ENCODE results near the gene APLP1. TPM values are rescaled to one million over a fixed set of nuclear protein-coding genes. Genes with fewer than 3 reads are reported as not detected.
A peak's percentile ranks its signal among the peaks of the same experiment; 100 is the strongest.

The APLP1 gene
- total and polyA plus RNA-seq, 2 experiments from 2014 or later, result 30.2 to 36.0 TPM

DNA sequence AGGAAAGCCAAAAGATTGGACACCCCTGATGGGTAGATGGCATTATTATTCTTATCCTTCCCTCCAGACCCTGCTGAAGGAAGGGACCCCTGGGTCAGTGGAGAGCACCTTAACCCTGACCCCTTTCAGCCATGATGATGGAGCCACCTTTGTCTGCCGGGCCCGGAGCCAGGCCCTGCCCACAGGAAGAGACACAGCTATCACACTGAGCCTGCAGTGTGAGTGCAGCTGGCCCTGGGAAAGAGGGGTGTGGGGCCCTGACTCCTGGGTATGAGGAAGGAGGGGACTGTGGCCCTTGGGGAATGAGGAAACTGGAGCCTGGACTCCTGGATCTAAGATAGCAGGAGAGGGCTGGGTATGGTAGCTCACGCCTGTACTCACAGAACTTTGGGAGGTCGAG, 9.0 kb upstream of the APLP1 start:
- no peak for ATAC-seq

GRCh38 chr19:35860436-35860817, 7.9 kb upstream of the APLP1 start:
- H3K4me3 Mint-ChIP-seq, result peak overlapping the region; percentile 78
- Histone ChIP-seq H3K27me3 (ENCODE audit: insufficient read depth) (peaks cover 64% of the 10 kb centered on the region), H3K9me2 (ENCODE audit: insufficient read depth) (no peaks in the 10 kb centered on the region), H2AFZ (peak overlapping the region; percentile 93), H3K4me2 (peak overlapping the region; percentile 92), H3K79me2 (replicated peaks; ENCODE audit: insufficient read depth) (no peaks in the 10 kb centered on the region), H3K27ac (ENCODE audit: low read depth) (no peak overlapping the region), H3K4me1 (ENCODE audit: insufficient read depth) (peaks cover 15% of the 10 kb centered on the region), H4K20me1 (replicated peaks; ENCODE audit: insufficient read depth) (no peaks in the 10 kb centered on the region), H3K4me3 (peak overlapping the region; percentile 72), H3F3A (replicated peaks; ENCODE audit: low read depth) (no peaks in the 10 kb centered on the region), H3K36me3 (ENCODE audit: insufficient read depth) (no peaks in the 10 kb centered on the region; the same call in 1 of the 2 replicates)
- ATAC-seq (peak; percentile 14), DNase-seq (ENCODE audit: low spot score) (peak; percentile 50)
- no peak overlapping the region for H3K27ac Mint-ChIP-seq
- TF ChIP-seq NANOG (IDR thresholded peaks at IDR 0.05; ENCODE audit: borderline replicate concordance) (no peak), EZH2phosphoT487 (IDR thresholded peaks at IDR 0.05; ENCODE audit: unreplicated experiment) (no peak), CREB1 (CRISPR knock-in tag; IDR thresholded peaks at IDR 0.05; ENCODE audit: low read depth) (no peak), REST (IDR thresholded peaks at IDR 0.05; ENCODE audit: unreplicated experiment) (no peak)
- TF ChIP-seq, protein P1, sequence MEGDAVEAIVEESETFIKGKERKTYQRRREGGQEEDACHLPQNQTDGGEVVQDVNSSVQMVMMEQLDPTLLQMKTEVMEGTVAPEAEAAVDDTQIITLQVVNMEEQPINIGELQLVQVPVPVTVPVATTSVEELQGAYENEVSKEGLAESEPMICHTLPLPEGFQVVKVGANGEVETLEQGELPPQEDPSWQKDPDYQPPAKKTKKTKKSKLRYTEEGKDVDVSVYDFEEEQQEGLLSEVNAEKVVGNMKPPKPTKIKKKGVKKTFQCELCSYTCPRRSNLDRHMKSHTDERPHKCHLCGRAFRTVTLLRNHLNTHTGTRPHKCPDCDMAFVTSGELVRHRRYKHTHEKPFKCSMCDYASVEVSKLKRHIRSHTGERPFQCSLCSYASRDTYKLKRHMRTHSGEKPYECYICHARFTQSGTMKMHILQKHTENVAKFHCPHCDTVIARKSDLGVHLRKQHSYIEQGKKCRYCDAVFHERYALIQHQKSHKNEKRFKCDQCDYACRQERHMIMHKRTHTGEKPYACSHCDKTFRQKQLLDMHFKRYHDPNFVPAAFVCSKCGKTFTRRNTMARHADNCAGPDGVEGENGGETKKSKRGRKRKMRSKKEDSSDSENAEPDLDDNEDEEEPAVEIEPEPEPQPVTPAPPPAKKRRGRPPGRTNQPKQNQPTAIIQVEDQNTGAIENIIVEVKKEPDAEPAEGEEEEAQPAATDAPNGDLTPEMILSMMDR (conservative IDR thresholded peaks at IDR 0.05; ENCODE audit: low read depth in 2 of 2), result peak in 1 of 2 experiments; percentile 53; a peak in 2 of 4 replicates
- H3K4me1 Mint-ChIP-seq, result peaks cover 25% of the 10 kb centered on the region
- peaks cover 66% of the 10 kb centered on the region for H3K27me3 Mint-ChIP-seq (ENCODE audit: insufficient read depth, low read depth, poor library complexity)
- H3K36me3 Mint-ChIP-seq (ENCODE audit: low read depth), result peaks cover 4% of the 10 kb centered on the region; the same call in 2 of the 3 replicates
- no peaks in the 10 kb centered on the region; the same call in 2 of the 3 replicates for H3K9me3 Mint-ChIP-seq

More for the DNA sequence above, 9.0 kb upstream of the APLP1 start:
- no peaks in the 10 kb centered on the region; the same call in 1 of the 2 replicates for H3K36me3 ChIP-seq (ENCODE audit: insufficient read depth)
- no peaks in the 10 kb centered on the region for H4K20me1 ChIP-seq (replicated peaks; ENCODE audit: insufficient read depth)
- H3K36me3 Mint-ChIP-seq (ENCODE audit: low read depth), result peaks cover 4% of the 10 kb centered on the region; the same call in 2 of the 3 replicates
- peaks cover 74% of the 10 kb centered on the region for H3K27me3 ChIP-seq (ENCODE audit: insufficient read depth)
- no peak overlapping the region for H2AFZ ChIP-seq
- H3K79me2 ChIP-seq (replicated peaks; ENCODE audit: insufficient read depth), result no peaks in the 10 kb centered on the region
- no peak overlapping the region for H3K4me3 ChIP-seq
- peaks cover 73% of the 10 kb centered on the region for H3K27me3 Mint-ChIP-seq (ENCODE audit: insufficient read depth, low read depth, poor library complexity)
- peaks cover 31% of the 10 kb centered on the region for H3K4me1 Mint-ChIP-seq
- no peak for DNase-seq (ENCODE audit: low spot score)
- H3F3A ChIP-seq (replicated peaks; ENCODE audit: low read depth), result 0 out of 2 replicates have a peak, but pooled peaks cover 3% of the 10 kb centered on the region
- H3K4me2 ChIP-seq, result no peak overlapping the region
- peaks cover 23% of the 10 kb centered on the region for H3K4me1 ChIP-seq (ENCODE audit: insufficient read depth)
- no peak for TF ChIP-seq EZH2phosphoT487 (IDR thresholded peaks at IDR 0.05; ENCODE audit: unreplicated experiment)
- TF ChIP-seq ZNF114 (CRISPR knock-in tag; IDR thresholded peaks at IDR 0.05), result no peak
- TF ChIP-seq JUNB (IDR thresholded peaks at IDR 0.05; ENCODE audit: unreplicated experiment), result no peak
- no peak overlapping the region for H3K27ac Mint-ChIP-seq
- H3K9me3 Mint-ChIP-seq, result no peaks in the 10 kb centered on the region
- peak overlapping the region; percentile 26; the same call in 1 of the 3 replicates for H3K4me3 Mint-ChIP-seq
- H3K27ac ChIP-seq (ENCODE audit: low read depth), result no peak overlapping the region
- no peaks in the 10 kb centered on the region for H3K9me2 ChIP-seq (ENCODE audit: insufficient read depth)

Measured in GM23338 (cell line).